ENCODE data around the gene KDF1. TPM values are rescaled to one million over a fixed set of nuclear protein-coding genes. Genes with fewer than 3 reads are reported as not detected.

KDF1 gene
- total and polyA plus RNA-seq, 8 donors, result 7.2 to 13.7 (median 9.2) TPM

- no peaks in the 10 kb centered on the region for H3K36me3 ChIP-seq
- DNase-seq (peak in 1 of 6 donors; percentile 67), FAIRE-seq (no peak), ATAC-seq (peak; percentile 32 to 70 (median 68))
- no peaks in the 10 kb centered on the region for H3K9me3 ChIP-seq
- 43 to 45% methylated on average over 2 of the region's 2 CpGs for WGBS, 2 donors
- peak overlapping the region in 3 of 4 donors; percentile 13 to 73 (median 72) for H3K27ac ChIP-seq
- TF ChIP-seq CTCF (IDR thresholded peaks at IDR 0.05), result no peak
- no peaks in the 10 kb centered on the region for H3K27me3 ChIP-seq
- H3K4me1 ChIP-seq, result peaks cover 9 to 14% (median 12%) of the 10 kb centered on the region in 3 donors
- intact Hi-C loops (cut with DNase I), result no loop called here
- H3K4me3 ChIP-seq, result no peak overlapping the region
Measured at GRCh38 chr1:26986658-26987057, 26.4 kb upstream of the KDF1 start.

GRCh38 chr1:26984291-26984690 lies 24.0 kb upstream of the KDF1 start:
- no peaks in the 10 kb centered on the region for H3K27me3 ChIP-seq
- 90 to 93% methylated on average over 8 of the region's 8 CpGs for WGBS, 2 donors
- intact Hi-C loops (cut with DNase I), result no loop called here
- H3K9me3 ChIP-seq, result no peaks in the 10 kb centered on the region
- no peaks in the 10 kb centered on the region for H3K36me3 ChIP-seq
- ATAC-seq (no peak), DNase-seq (no peak), FAIRE-seq (no peak)
- H3K27ac ChIP-seq, result no peak overlapping the region
- H3K4me3 ChIP-seq, result no peak overlapping the region
- H3K4me1 ChIP-seq, result peaks cover 0 to 3% (median 0%) of the 10 kb centered on the region in 3 donors
- no peak for TF ChIP-seq CTCF (IDR thresholded peaks at IDR 0.05)

- Histone ChIP-seq H3K36me3 (no peaks in the 10 kb centered on the region), H3K9me3 (no peaks in the 10 kb centered on the region), H3K4me3 (no peak overlapping the region), H3K27ac (no peak overlapping the region), H3K4me1 (peaks cover 0 to 3% (median 0%) of the 10 kb centered on the region in 3 donors), H3K27me3 (no peaks in the 10 kb centered on the region)
- no peak for FAIRE-seq
- DNase-seq, result no peak
- TF ChIP-seq CTCF (IDR thresholded peaks at IDR 0.05), result no peak
- ATAC-seq, result no peak
- intact Hi-C loops (cut with DNase I), result no loop called here
- WGBS, 2 donors, result 85 to 87% methylated on average over 5 of the region's 5 CpGs
Measured at GRCh38 chr1:26983863-26984262, 23.6 kb upstream of the KDF1 start.

- FAIRE-seq (no peak), ATAC-seq (no peak), DNase-seq (no peak)
- no peaks in the 10 kb centered on the region for H3K9me3 ChIP-seq
- no peak for TF ChIP-seq CTCF (IDR thresholded peaks at IDR 0.05)
- no peaks in the 10 kb centered on the region for H3K27me3 ChIP-seq
- intact Hi-C loops (cut with DNase I), result no loop called here
- H3K4me3 ChIP-seq, result no peak overlapping the region
- WGBS, 2 donors, result 66 to 72% methylated on average over 3 of the region's 3 CpGs
- no peaks in the 10 kb centered on the region for H3K36me3 ChIP-seq
- H3K4me1 ChIP-seq, result peaks cover 0 to 9% (median 0%) of the 10 kb centered on the region in 3 donors
- no peak overlapping the region for H3K27ac ChIP-seq
Measured at GRCh38 chr1:26981146-26981846, 21.0 kb upstream of the KDF1 start.

- FAIRE-seq, result no peak
Measured at GRCh38 chr1:26978901-26979300, 18.6 kb upstream of the KDF1 start.

More at GRCh38 chr1:26978901-26979300, 18.6 kb upstream of the KDF1 start:
- no peaks in the 10 kb centered on the region for H3K36me3 ChIP-seq
- H3K9me3 ChIP-seq, result no peaks in the 10 kb centered on the region
- ATAC-seq (no peak), DNase-seq (no peak)
- no peak for TF ChIP-seq CTCF (IDR thresholded peaks at IDR 0.05)
- H3K27me3 ChIP-seq, result no peaks in the 10 kb centered on the region
- H3K27ac ChIP-seq, result no peak overlapping the region
- intact Hi-C loops (cut with DNase I), result no loop called here
- H3K4me3 ChIP-seq, result no peak overlapping the region
- WGBS, 2 donors, result 75 to 78% methylated on average over 2 of the region's 2 CpGs
- peaks cover 0 to 7% (median 0%) of the 10 kb centered on the region in 3 donors for H3K4me1 ChIP-seq

Measured in pancreas (tissue), 10 donors.